HepG2 (cell line): Measurements from ENCODE around the gene CNNM4. TPM values are rescaled to one million over a fixed set of nuclear protein-coding genes. Genes with fewer than 3 reads are reported as not detected.

Experiments
- AKAP8 ChIP-seq: sonication (generic); formaldehyde crosslinking; IDR thresholded peaks from 2 replicates; pipeline ENCODE4 v1.5.1; 2020; ENCODE audit warnings: mild to moderate bottlenecking, missing genetic modification reagents
- BRD4 ChIP-seq: sonication (generic); formaldehyde crosslinking; IDR thresholded peaks from 2 replicates; pipeline ENCODE4 v1.4.0; 2020; ENCODE audit warnings: missing genetic modification reagents
- IRF1 ChIP-seq: sonication (generic); formaldehyde crosslinking; IDR thresholded peaks from 2 replicates; pipeline ENCODE4 v1.4.0; 2020; ENCODE audit warnings: low read depth, mild to moderate bottlenecking, missing genetic modification reagents
- KIAA2018 ChIP-seq: sonication (generic); formaldehyde crosslinking; IDR thresholded peaks from 2 replicates; pipeline ENCODE4 v1.5.0; 2020; ENCODE audit warnings: mild to moderate bottlenecking, missing genetic modification reagents, borderline replicate concordance
- MAFG ChIP-seq: sonication (generic); formaldehyde crosslinking; IDR thresholded peaks from 2 replicates; pipeline ENCODE4 v1.5.1; 2020; ENCODE audit warnings: mild to moderate bottlenecking, missing genetic modification reagents
- MYC ChIP-seq: sonication (generic); formaldehyde crosslinking; IDR thresholded peaks from 2 replicates; pipeline ENCODE4 v1.9.0; 2021; ENCODE audit warnings: missing genetic modification reagents, borderline replicate concordance
- NFRKB ChIP-seq: fragments of 450-650 bp; IDR thresholded peaks from 2 replicates; pipeline ENCODE4 v1.6.1; 2017
- PTBP1 ChIP-seq: fragments of 200-400 bp; formaldehyde crosslinking; IDR thresholded peaks from 2 replicates; pipeline ENCODE4 v1.6.1; 2018; ENCODE audit warnings: low read length, low read depth; ENCODE audit not compliant: poor library complexity, severe bottlenecking
- SMARCE1 ChIP-seq: fragments of 450-650 bp; IDR thresholded peaks from 2 replicates; pipeline ENCODE4 v1.6.1; 2017; ENCODE audit warnings: borderline replicate concordance
- THAP11 ChIP-seq: IDR thresholded peaks from 2 replicates; pipeline ENCODE4 v1.6.1; 2016; ENCODE audit warnings: missing biosample characterization, missing genetic modification reagents
- THAP9 ChIP-seq: sonication (generic); formaldehyde crosslinking; IDR thresholded peaks from 2 replicates; pipeline ENCODE4; 2020; ENCODE audit warnings: missing genetic modification reagents, mild to moderate bottlenecking, borderline replicate concordance
- ZC3H4 ChIP-seq: sonication (generic); formaldehyde crosslinking; IDR thresholded peaks from 2 replicates; pipeline ENCODE4 v1.4.0; 2020; ENCODE audit warnings: missing genetic modification reagents, borderline replicate concordance
- ZNF180 ChIP-seq: sonication (generic); formaldehyde crosslinking; IDR thresholded peaks from 2 replicates; pipeline ENCODE4 v1.4.0; 2020; ENCODE audit warnings: low read depth, missing genetic modification reagents, borderline replicate concordance
- ZNF569 ChIP-seq: sonication (generic); formaldehyde crosslinking; IDR thresholded peaks from 2 replicates; pipeline ENCODE4 v1.5.0; 2020; ENCODE audit warnings: mild to moderate bottlenecking, missing genetic modification reagents, moderate library complexity, borderline replicate concordance
- ZNF576 ChIP-seq: sonication (generic); formaldehyde crosslinking; IDR thresholded peaks from 2 replicates; pipeline ENCODE4 v1.4.0; 2020; ENCODE audit warnings: mild to moderate bottlenecking, missing genetic modification reagents
- ZNF713 ChIP-seq: sonication (generic); formaldehyde crosslinking; IDR thresholded peaks from 2 replicates; pipeline ENCODE4 v1.4.0; 2020; ENCODE audit warnings: mild to moderate bottlenecking, missing genetic modification reagents
- ZNF816 ChIP-seq: sonication (generic); formaldehyde crosslinking; IDR thresholded peaks from 2 replicates; pipeline ENCODE4 v1.8.0; 2022; ENCODE audit warnings: missing genetic modification reagents, mild to moderate bottlenecking, borderline replicate concordance
- polyA plus RNA-seq, 8 experiments: library from polyadenylated mRNA; depleted of rRNA in 3 of 8; stranded (reverse) in 7 of 8; unstranded in 1 of 8; fragments of >200 nt; fragmentation: Illumina TruSeq in 4 of 8; extraction: Trizol in 4 of 8; gene quantifications; 2 replicates each; pipeline versions ENCODE4 v1.2.1 to v1.2.3, GENCODE V29; 2011 to 2016; ENCODE audit warnings: low read depth in 4 of 8, missing spikeins in 1 of 8, mixed read lengths in 1 of 8; ENCODE audit not compliant: insufficient read depth in 1 of 8
- total RNA-seq, 5 experiments: library from RNA; depleted of rRNA; stranded (reverse); fragments of >200 nt; fragmentation: Illumina TruSeq; extraction: Trizol; gene quantifications; 2 replicates each; pipeline ENCODE4 v1.2.3, GENCODE V29; 2016; ENCODE audit warnings: low read depth in 1 of 5

Gene CNNM4
- total and polyA plus RNA-seq, 2 of the 13 experiments (the other 11 are each of a cell fraction or from before 2014, with no cell fraction given): 5.9 to 8.4 TPM

- TF ChIP-seq KIAA2018 (CRISPR knock-in tag) (no peak), ZNF180 (CRISPR knock-in tag) (no peak), ZC3H4 (CRISPR knock-in tag) (no peak), BRD4 (no peak), THAP9 (CRISPR knock-in tag) (no peak), AKAP8 (no peak), ZNF576 (CRISPR knock-in tag) (no peak), ZNF713 (CRISPR knock-in tag) (no peak), PTBP1 (no peak), IRF1 (CRISPR knock-in tag) (no peak), SMARCE1 (no peak), MYC (CRISPR knock-in tag) (peak; percentile 72), MAFG (CRISPR knock-in tag) (no peak), THAP11 (CRISPR knock-in tag) (peak; percentile 77), ZNF569 (CRISPR knock-in tag) (no peak), NFRKB (no peak), ZNF816 (CRISPR knock-in tag) (peak; percentile 61; the same call in 1 of the 2 replicates)
These were observed at the start of gene CNNM4 (continued) for GRCh38 chr2:96760036-96760985.
